T1000 (cell line): ENCODE measurements around the gene AFF3.
A peak's percentile ranks its signal among the peaks of the same experiment; 100 is the strongest.

ENCODE experiments used
- DNase-seq: peaks from one replicate; lab custom pipeline; 2025; ENCODE audit warnings: mixed read lengths; lab: John Stamatoyannopoulos, UW

AFF3 gene

DNA sequence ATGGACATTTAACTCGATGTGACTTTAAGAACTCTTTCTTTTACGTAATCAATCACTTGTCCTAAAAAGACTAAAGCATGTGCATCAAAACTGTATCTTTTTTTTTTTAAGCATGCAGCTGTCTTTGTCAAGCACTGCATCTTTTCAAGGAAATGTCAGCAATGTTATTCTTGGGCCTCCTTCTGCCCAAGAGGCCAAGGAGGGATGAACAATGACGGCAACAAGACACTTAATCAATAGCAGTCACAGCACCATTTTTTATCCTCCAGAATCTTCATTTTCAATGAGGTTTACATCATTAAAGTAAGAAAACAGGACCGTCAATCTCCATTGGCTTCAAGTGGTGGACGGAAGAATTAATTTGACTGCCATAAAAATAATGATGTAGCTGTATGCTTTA lies 253.8 kb downstream of the AFF3 start:
- DNase-seq: no peak

DNA sequence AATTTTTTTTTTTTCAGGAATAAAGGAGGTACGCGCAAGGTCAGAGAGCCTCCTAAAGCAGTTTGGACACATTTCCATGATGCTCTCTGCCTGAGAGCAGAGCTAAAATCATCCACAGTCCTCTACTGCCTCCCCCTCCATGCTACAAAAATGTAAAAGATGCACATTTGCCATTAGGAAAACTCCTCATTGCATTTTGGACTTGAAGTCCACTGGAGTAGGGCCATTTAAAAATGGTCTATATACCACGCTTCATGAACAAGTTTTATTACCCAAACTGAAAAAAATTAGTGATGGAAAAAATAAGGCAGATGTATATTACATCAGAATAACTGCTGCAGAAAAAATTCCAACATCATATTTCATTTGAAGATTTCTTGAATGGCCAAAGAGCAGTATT lies 256.0 kb downstream of the AFF3 start:
- no peak for DNase-seq

DNA sequence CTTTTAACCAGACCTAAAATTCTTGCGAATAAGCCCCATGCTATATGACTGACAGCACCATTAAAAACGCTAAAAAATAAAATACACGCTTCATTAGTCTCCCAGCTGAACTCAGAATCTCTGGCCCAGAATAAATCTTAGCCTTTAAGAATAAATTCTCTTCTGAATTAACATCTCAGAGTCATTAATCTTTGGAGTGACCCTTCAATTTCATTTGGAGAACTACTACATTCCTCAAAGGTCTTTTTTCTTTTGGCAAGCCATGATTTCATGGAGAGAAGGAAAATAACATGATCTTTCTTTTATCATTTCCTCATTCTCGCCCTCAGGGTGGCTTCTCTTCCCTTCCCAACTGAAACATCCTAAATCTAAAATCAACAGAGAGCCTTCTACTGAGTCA lies 259.0 kb downstream of the AFF3 start:
- no peak for DNase-seq

DNA sequence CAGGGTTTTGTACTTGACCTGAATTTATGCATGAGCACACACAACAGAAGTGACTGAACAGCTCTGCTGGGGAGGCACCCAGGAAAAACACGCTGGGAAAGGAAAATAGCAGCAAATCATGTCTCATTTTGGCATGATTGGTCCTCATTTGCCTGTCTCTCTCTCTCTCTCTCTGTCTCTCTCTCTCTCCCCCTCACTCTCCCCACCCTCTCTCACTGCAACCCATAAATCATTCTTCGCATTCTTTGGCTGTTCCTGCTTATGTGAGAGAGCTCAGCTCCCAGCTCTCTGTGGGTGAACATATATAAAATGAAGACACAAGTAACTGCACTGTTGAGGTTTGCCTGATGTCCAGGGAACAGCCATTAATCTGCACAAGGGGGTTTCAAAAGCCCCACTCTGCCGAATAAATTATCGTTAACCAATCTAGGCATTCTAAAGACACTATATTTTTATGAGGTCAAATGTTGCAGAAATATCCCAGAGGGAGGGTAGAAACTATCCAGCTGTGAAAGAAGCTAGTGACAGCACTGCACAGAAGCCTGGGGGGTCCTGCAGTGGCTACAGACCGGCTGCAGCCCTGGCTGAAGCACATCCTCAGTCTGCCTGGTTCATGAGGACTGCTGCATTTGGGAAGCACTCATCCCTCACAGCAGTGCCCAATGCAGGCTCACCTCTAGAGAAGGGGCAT lies 260.3 kb downstream of the AFF3 start:
- DNase-seq: peak; percentile 17

DNA sequence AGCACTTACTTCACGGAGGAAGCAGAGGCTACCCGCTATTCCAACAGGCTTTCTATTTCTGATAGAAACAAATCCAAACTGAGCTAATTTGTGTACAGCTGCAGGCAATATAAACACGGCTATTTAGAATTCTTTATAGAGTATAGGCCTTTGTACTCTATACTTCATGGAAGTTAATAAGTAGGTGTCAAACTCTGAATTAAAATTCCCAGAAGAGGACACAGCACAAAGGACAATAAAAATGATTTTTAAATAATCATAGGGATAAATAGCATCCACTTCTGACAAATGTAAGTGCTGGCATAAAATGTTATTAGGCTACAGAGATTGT lies 261.5 kb downstream of the AFF3 start:
- DNase-seq: no peak

DNA sequence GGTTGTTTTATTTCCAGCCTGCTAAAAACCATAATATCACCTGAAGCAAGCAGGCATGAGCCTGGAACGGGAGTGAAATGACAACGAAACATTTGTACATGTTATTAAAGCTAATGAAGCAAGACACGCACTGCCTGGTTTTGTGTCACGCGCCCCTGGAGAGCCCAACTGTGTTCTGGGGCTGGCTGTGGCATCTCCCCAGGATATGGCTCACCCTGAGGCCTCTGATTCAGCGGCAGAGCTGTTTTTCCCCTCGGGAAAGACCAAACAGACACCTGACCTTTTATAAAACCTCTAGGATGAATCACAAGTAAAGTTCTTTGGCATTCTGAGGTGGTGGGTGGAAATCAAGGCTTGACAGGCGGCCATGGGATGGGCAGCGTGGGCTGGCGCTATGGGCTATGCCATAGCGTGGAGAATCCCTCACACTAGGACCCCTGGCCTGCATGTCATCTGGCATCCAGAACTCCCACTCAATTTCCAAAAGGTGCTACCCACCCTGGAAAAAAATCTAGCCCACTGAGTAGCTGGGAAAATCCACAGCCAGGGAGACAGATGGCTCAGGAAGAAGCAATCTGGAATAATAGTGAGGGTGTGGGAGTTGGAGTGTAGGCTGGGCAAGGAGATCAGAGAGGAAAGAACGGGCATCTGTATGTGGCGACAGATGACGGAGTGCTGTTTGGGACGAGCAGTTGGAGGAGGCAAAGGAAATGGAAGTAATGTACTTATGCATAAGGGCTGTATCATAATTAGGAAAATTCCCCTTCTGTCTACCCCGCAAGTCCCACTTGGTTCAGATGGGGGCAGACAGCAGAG lies 262.0 kb downstream of the AFF3 start:
- peak; percentile 67 for DNase-seq

DNA sequence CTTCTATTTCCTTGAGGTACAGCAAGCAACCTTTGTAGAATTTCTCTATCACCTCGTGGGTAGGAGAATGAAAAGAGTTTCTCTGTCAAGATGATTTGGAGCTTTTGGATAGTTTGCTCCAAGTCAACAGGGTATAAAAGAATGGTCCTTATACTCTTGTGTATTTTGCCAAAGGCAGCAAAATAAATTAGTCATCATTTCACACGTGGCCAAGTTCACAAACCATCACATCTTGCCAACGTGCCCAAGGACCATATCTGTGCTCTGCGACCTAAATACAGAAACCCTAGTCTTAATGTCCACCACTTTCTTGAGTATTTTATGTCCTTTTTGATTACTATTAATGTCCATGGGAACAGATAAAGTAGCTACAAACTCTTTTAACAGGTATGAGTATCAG lies 262.9 kb downstream of the AFF3 start:
- no peak for DNase-seq

DNA sequence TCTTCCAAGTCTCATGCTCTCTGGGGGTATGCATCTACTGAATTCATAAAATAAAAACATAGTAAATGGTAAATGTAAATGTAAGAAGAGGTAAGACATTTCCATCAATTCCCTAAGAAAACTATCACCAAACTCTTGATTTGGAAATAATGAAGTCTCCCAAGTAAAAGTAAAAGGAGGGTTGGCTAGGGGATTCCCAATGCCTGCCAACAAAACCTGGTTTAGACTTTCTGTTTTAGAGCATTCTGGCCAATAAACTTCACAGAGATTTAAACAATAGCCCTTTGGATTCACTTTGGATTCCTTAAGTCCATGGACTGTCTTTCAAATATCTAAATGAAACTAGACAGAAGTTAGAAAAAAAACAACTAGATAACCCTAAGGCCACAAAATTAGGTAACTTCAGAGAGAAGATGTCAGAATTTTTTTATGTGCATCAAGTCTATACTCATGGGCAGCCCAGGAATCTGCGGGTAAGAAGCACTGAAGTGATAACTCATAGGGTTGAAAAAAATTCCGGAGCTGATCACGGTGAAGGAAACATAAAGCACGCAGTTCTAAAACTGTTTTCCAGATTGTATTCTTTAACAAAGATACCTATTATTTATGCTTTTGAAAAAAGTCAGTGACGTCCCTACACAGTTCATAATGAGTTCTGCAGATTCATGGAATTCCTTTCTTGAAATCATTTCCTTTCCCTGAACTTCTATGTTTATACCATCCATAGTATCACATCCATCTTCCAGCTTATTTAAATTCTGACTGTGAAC lies 263.6 kb downstream of the AFF3 start:
- DNase-seq: no peak

DNA sequence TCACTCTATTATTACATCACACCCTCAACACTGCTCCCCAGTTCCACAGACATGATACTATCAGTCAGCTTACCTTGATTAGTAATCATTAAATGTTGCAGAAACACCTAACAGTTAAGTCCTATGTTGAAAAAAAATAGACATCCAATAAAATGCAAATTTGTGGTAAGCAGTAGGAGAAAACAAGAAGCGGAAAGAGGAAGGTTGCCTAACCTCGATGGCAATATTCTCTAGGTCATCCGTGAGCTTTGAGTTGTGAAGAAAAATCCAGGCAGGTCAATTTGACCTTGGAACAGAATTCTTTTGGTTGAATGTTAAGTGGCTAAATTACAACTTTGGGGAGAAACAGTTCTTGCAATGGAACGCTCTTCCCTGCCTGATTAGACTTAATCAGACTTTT lies 264.4 kb downstream of the AFF3 start:
- DNase-seq: no peak

DNA sequence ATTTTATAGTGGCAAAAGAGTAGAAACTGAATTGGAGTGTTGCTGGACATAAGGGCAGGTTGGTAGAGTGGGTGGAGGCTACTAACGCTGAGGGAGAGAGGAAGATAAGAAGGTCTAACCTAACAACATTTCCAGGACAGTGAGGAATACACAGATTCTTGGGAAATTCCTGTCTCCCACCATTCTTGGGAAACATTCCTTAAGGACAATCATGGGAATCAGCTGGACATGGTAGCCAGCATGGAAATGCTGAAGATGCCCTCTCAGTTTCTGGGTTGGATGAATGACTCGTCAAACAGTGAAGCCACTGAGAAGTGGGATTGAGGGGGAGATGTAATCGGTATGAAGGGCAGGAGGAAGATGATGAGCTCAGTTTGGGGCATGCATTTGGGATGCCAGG lies 265.4 kb downstream of the AFF3 start:
- DNase-seq: no peak

DNA sequence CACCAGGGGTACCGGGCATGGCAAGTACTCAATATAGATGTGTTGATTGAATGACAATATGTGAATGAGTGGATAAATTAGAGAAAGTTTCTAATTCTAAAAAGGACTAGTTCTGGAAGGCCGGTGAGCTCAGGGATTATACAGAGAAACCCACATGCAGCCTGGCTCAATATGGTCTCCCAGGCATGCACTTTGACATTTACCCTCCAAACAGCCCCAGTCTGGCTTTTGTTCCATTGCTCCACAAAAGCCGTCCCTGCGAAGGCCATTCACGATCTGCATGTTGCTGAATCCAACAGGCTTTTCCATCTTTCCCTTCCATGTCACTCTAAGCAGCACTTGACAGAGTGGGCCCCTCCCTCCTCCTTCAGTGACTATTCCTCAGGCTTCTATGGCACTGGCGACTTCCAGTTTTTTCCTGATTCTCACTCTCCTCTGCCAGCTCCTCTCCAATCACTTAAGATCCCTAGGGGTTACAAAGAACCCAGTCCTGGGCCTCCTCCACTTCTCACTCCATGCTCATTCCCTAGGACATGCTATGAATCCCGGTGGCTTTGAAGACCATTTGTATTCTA lies 266.7 kb downstream of the AFF3 start:
- no peak for DNase-seq

DNA sequence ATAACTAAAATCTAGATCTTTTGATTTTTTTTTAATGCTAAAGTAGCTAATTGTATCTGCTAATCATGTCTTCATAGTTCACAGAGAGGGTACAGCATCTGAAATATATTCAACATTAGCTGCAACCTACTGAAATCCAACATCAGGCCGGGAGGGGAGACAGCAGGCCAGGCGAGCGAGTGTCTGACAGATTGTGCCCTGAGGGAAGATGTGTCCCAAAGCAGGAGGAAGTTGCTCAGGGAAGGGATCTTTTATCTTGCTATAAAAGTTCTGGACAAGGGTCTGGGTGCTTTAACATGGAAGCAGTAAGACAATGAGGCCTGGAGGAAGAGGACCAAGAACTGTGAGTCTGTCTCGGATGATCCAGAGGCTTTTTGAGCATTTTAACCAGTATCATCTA lies 274.1 kb downstream of the AFF3 start:
- DNase-seq: no peak

DNA sequence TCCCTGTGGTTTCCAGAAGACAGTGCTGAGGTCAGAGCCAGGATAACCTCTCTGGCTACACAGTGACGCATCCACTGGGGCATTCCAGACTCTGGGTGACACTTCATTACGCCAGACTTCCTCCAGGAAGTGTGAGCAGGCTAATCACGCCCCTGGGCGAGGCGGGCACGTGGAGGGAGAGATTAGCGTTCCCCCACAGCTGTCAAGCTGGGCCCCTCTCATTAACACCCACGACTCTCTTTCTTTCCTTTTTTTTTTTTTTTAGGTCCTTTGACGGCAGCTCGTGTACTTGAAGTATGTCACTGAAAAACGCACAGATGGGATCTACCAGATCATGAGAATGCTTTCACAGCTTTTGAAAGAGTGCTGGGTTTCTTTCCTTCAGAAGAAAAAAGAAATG lies 274.6 kb downstream of the AFF3 start:
- no peak for DNase-seq

DNA sequence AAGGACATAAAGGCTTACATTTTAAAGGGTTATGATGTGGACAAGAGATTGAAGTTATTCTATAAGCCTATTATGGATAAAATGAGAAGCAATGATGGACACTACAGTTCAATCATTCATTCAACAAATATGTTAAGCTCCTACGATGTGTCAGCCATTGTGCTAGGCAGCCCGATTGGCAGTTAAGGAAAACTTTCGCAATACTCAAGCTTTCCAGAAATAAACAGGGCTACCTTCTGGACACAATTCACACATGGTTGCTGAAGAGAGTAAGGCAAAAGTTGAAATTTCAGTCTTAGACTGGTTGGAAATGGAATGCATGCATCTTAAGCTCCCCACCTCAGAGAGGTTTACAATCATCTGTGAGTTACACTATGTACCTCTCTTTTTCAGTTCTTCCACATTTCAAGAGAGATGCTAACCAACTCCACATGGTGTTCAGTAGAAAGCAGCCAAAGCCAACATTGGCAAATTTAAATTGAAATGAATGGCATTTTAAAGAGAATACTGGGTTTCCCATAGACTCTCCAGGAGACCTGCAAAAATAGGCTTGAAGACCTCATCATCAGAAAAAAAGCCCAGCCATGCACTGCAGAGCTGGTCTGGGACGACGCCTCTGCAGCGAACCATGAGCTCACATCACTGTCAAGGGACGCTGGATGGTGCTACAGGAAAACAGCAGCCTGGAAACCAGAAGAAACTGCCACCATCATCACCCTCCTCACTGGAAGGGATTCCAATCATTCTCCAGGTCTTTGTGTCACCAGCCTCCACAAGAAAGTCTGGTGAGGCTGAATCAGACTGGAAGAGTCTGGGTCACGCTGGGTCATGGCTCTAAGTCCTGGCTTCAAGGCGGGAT lies 276.3 kb downstream of the AFF3 start:
- no peak for DNase-seq

DNA sequence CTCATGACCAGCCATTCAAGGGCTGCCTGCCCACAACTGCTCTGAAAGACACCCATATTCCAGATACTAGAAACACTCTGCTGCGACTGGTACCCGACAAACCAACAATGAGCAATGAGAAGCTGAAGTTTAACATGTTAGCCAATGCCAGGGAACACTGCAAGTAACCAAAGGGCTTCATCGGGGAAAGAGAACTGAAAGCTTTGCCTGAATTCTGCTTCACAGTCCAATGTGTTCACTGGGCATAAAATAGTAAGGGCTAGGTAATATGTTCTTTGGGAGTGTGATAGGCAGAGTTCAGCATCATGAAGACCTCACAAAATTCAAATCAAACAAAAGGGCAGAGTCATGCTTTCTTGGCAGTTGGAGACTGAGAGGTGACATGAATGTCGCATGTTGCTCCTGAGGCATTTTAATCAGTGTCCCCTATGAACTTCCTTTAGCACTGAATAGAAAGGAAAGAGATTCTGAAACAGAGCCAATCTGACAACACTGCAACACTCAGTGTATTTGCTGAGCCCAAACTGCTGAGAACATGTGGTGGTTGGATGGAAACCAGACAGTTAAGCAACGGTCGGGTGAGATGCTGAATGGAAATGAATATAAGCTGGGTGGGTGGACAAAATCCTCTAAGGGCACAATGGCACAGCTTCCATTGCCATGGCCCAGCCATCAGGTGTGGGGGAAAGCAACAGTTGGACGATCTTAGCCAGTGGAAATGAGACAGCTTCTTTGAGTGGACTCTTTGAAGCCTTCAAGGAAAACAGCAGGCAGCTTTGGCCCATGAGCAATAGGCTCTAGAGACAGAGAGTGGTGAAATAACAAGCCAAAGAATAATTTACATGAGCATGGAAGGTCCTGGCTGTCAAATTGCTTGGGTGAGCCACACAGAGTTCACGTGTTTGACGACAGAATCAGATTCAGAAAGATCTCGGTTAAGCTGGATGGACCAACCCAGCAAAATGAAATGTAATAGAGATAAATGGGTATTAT lies 277.5 kb downstream of the AFF3 start:
- DNase-seq: no peak

DNA sequence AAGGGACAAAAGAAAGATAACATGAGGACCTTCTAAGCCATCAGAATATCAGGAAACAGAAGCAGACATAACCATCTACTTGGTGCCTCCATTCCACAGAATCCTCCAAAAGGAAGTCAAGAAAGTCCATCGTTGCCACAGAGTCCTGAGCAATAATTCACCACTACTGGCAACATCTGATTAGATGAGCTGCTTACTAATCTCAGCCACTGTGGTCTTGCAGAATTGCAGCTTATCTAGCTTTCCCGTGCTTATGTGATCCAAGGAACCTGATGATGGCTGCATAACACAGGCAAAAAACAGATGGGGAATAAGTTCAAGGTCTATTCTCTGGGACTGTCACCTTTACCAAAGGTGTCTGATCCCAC lies 278.5 kb downstream of the AFF3 start:
- DNase-seq: no peak

DNA sequence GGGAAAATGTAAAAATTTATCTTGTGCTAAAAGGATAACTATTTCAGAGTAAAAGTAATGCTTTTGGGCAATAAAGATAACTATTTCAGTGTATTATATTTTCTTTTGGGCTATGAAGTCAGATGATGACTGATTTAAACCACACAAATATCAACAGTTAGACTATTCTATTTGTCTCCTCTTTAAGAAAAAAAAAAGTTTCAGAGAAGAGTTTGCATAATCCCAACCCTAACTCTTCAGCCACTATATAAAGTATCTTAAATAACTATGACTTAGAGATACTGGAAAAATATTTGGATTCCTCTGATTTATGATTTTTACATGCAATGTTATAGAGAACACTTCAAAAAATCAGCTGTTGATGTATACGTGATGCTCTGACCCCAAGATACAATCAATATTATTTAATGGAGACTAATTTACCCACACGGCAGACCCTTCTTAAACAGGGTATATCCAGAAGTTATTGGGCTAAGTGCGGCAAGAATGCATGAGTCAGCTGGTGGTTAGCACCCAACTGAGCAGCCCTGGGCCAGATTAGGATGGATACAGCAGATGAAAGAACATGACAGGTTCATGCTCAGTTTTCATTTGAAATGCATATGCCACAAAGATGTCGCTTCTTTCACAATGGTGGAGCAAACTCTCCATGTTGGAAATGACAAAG lies 279.0 kb downstream of the AFF3 start:
- DNase-seq: peak; percentile 16

DNA sequence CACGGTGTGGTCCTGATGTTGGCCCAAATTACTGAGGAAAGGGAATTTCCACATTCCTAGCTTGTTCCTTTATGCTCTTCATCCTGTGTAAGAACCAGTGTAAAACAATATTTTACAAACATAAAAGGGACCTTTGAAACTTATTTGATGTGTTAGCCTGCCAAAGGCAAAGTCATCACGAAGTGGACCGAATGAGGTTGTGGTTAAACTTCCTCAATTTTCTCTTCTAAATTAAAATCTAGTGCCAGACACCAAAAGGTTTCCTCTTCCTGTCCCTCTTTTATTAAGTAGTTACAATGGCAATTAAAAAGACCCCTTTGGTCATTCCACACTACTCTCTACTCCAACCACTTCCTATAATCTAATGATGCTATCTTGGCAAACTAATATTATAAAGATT lies 279.8 kb downstream of the AFF3 start:
- no peak for DNase-seq

DNA sequence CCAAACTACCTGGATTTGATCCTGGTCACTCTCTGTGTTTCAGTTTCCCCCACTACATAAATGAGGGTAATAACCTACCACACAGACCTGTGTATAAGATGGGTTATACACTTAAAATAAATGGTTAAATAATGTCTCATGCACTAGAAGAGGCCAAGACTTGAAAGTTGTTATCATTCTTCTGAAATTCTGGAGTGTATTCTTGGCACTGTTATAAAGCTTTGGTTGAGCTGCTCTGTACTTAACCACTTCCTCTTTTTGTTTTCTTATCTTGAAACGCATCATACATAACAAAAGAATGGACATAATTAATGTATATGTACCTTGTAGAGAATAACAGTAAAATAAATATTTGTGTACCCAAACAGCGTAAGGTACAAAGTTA lies 281.0 kb downstream of the AFF3 start:
- DNase-seq: no peak

DNA sequence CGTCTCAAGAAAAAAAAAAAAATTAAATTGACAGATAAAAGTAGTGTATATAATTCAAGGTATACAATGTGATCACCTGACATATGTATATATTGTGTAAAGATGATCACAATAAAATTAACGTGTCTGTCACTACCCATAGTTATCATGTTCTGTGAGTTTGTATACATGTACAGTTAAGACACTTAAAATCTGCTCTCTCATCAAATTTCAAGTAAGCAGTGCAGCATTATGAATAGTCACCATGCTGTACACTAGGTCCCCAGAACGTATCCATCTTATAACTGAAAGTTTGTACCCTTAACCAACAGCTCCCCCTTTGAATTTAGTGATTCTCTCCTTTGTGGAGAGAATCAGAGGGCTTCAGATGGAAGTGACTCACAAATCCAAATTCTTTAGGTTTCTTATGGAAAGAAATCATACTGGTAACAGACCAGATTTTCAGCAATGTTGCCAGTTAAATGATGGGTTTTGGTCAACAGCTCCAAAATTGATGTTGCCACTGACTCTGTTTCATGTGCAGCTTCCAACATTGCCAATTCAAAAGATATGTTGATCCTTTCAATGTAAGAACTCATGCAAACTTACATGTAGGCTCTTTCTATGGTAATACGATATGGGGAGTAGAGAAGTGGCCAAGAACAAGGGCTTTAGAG lies 281.5 kb downstream of the AFF3 start:
- DNase-seq: no peak
